Measurements from ENCODE around the gene QRFP.

The QRFP gene

GRCh38 chr9:130883479-130883878, 13.1 kb downstream of the QRFP start:
- Histone ChIP-seq H3K9me3 (replicated peaks in 1 of 2; ENCODE audit: control insufficient read depth in 2 of 2, insufficient read depth in 1 of 2, low read depth in 1 of 2, low read length in 2 of 2) (no peaks in the 10 kb centered on the region), H3K23ac (ENCODE audit: low read depth, low read length, poor library complexity) (no peak overlapping the region), H3K36me3 (replicated peaks in 1 of 2; ENCODE audit: control insufficient read depth in 2 of 2, insufficient read depth in 2 of 2, low read length in 2 of 2) (peaks cover 71 to 97% of the 10 kb centered on the region in 2 donors), H3K27ac (replicated peaks; ENCODE audit: low read length) (no peak overlapping the region), H2AK5ac (ENCODE audit: low read depth, low read length) (no peak overlapping the region), H3K14ac (ENCODE audit: low read length) (no peak overlapping the region), H3K18ac (ENCODE audit: low read length) (no peak overlapping the region), H3K79me1 (ENCODE audit: low read depth, low read length) (peaks cover 5% of the 10 kb centered on the region), H3K27me3 (ENCODE audit: control insufficient read depth in 3 of 3, insufficient read depth in 3 of 3, low read depth in 1 of 3, low read length in 3 of 3) (no peaks in the 10 kb centered on the region), H3K9ac (ENCODE audit: low read depth, low read length, poor library complexity) (no peak overlapping the region), H3K4me3 (ENCODE audit: low read length in 2 of 2) (no peak overlapping the region), H2AFZ (ENCODE audit: low read length) (no peak overlapping the region), H2BK15ac (ENCODE audit: low read length) (no peak overlapping the region), H3K4me2 (ENCODE audit: insufficient read depth, low read length, poor library complexity, severe bottlenecking) (no peak overlapping the region), H3K4me1 (ENCODE audit: control insufficient read depth in 2 of 2, insufficient read depth in 1 of 2, low read depth in 1 of 2, low read length in 2 of 2) (peaks cover 0 to 8% of the 10 kb centered on the region in 2 donors), H3K4ac (ENCODE audit: low read length) (no peak overlapping the region), H4K8ac (ENCODE audit: low read depth, low read length) (no peak overlapping the region), H2BK5ac (ENCODE audit: low read length) (no peak overlapping the region), H2BK120ac (ENCODE audit: low read depth, low read length) (no peak overlapping the region), H2BK12ac (ENCODE audit: low read length) (no peak overlapping the region), H4K91ac (ENCODE audit: low read depth, low read length, poor library complexity) (no peak overlapping the region)
- WGBS, 2 donors (ENCODE audit: extremely low coverage in 2 of 2, insufficient read length in 2 of 2, insufficient replicate concordance in 1 of 2), result no CpG with 5 or more reads among the region's 5 CpGs
- DNase-seq (ENCODE audit: low spot score), result no peak

GRCh38 chr9:130882696-130883225, 13.9 kb downstream of the QRFP start:
- H2AFZ ChIP-seq (ENCODE audit: low read length), result no peak overlapping the region
- H3K9ac ChIP-seq (ENCODE audit: low read depth, low read length, poor library complexity), result no peak overlapping the region
- peaks cover 71 to 95% of the 10 kb centered on the region in 2 donors for H3K36me3 ChIP-seq (replicated peaks in 1 of 2; ENCODE audit: control insufficient read depth in 2 of 2, insufficient read depth in 2 of 2, low read length in 2 of 2)
- no peak overlapping the region for H2BK5ac ChIP-seq (ENCODE audit: low read length)
- no peaks in the 10 kb centered on the region for H3K9me3 ChIP-seq (replicated peaks in 1 of 2; ENCODE audit: control insufficient read depth in 2 of 2, insufficient read depth in 1 of 2, low read depth in 1 of 2, low read length in 2 of 2)
- no peak overlapping the region for H2BK15ac ChIP-seq (ENCODE audit: low read length)
- no peak overlapping the region for H2BK120ac ChIP-seq (ENCODE audit: low read depth, low read length)
- no peak overlapping the region for H4K8ac ChIP-seq (ENCODE audit: low read depth, low read length)
- H3K14ac ChIP-seq (ENCODE audit: low read length), result no peak overlapping the region
- no peak overlapping the region for H3K23ac ChIP-seq (ENCODE audit: low read depth, low read length, poor library complexity)
- no CpG with 5 or more reads among the region's 15 CpGs for WGBS, 2 donors (ENCODE audit: extremely low coverage in 2 of 2, insufficient read length in 2 of 2, insufficient replicate concordance in 1 of 2)
- H3K27me3 ChIP-seq (ENCODE audit: control insufficient read depth in 3 of 3, insufficient read depth in 3 of 3, low read depth in 1 of 3, low read length in 3 of 3), result no peaks in the 10 kb centered on the region
- H3K27ac ChIP-seq (replicated peaks; ENCODE audit: low read length), result no peak overlapping the region
- no peak overlapping the region for H4K91ac ChIP-seq (ENCODE audit: low read depth, low read length, poor library complexity)
- H3K4me2 ChIP-seq (ENCODE audit: insufficient read depth, low read length, poor library complexity, severe bottlenecking), result no peak overlapping the region
- no peak overlapping the region for H2AK5ac ChIP-seq (ENCODE audit: low read depth, low read length)
- peaks cover 5% of the 10 kb centered on the region for H3K79me1 ChIP-seq (ENCODE audit: low read depth, low read length)
- H2BK12ac ChIP-seq (ENCODE audit: low read length), result no peak overlapping the region
- H3K18ac ChIP-seq (ENCODE audit: low read length), result no peak overlapping the region
- H3K4me3 ChIP-seq (ENCODE audit: low read length in 2 of 2), result no peak overlapping the region
- DNase-seq (ENCODE audit: low spot score), result no peak
- peaks cover 0 to 8% of the 10 kb centered on the region in 2 donors for H3K4me1 ChIP-seq (ENCODE audit: control insufficient read depth in 2 of 2, insufficient read depth in 1 of 2, low read depth in 1 of 2, low read length in 2 of 2)
- H3K4ac ChIP-seq (ENCODE audit: low read length), result no peak overlapping the region

- Histone ChIP-seq H3K27ac (replicated peaks; ENCODE audit: low read length) (no peak overlapping the region), H4K8ac (ENCODE audit: low read depth, low read length) (no peak overlapping the region), H2AK5ac (ENCODE audit: low read depth, low read length) (no peak overlapping the region), H3K9ac (ENCODE audit: low read depth, low read length, poor library complexity) (no peak overlapping the region), H2BK15ac (ENCODE audit: low read length) (no peak overlapping the region), H3K14ac (ENCODE audit: low read length) (no peak overlapping the region), H3K4ac (ENCODE audit: low read length) (no peak overlapping the region), H2AFZ (ENCODE audit: low read length) (no peak overlapping the region), H4K91ac (ENCODE audit: low read depth, low read length, poor library complexity) (no peak overlapping the region), H3K27me3 (ENCODE audit: control insufficient read depth in 3 of 3, insufficient read depth in 3 of 3, low read depth in 1 of 3, low read length in 3 of 3) (no peaks in the 10 kb centered on the region), H3K9me3 (replicated peaks in 1 of 2; ENCODE audit: control insufficient read depth in 2 of 2, insufficient read depth in 1 of 2, low read depth in 1 of 2, low read length in 2 of 2) (no peaks in the 10 kb centered on the region), H3K79me1 (ENCODE audit: low read depth, low read length) (peaks cover 5% of the 10 kb centered on the region), H3K4me3 (ENCODE audit: low read length in 2 of 2) (no peak overlapping the region), H3K36me3 (replicated peaks in 1 of 2; ENCODE audit: control insufficient read depth in 2 of 2, insufficient read depth in 2 of 2, low read length in 2 of 2) (peaks cover 66 to 93% of the 10 kb centered on the region in 2 donors), H2BK120ac (ENCODE audit: low read depth, low read length) (no peak overlapping the region), H3K4me1 (ENCODE audit: control insufficient read depth in 2 of 2, insufficient read depth in 1 of 2, low read depth in 1 of 2, low read length in 2 of 2) (peaks cover 0 to 8% of the 10 kb centered on the region in 2 donors), H3K18ac (ENCODE audit: low read length) (no peak overlapping the region), H3K4me2 (ENCODE audit: insufficient read depth, low read length, poor library complexity, severe bottlenecking) (no peak overlapping the region), H2BK5ac (ENCODE audit: low read length) (no peak overlapping the region), H2BK12ac (ENCODE audit: low read length) (no peak overlapping the region), H3K23ac (ENCODE audit: low read depth, low read length, poor library complexity) (no peak overlapping the region)
- DNase-seq (ENCODE audit: low spot score), result no peak
- no CpG with 5 or more reads among the region's 6 CpGs for WGBS, 2 donors (ENCODE audit: extremely low coverage in 2 of 2, insufficient read length in 2 of 2, insufficient replicate concordance in 1 of 2)
These were observed 15.1 kb downstream of the QRFP start for GRCh38 chr9:130881516-130881915.

GRCh38 chr9:130880599-130881220, 15.9 kb downstream of the QRFP start:
- H3K36me3 ChIP-seq (replicated peaks in 1 of 2; ENCODE audit: control insufficient read depth in 2 of 2, insufficient read depth in 2 of 2, low read length in 2 of 2), result peaks cover 59 to 92% of the 10 kb centered on the region in 2 donors
- no CpG with 5 or more reads among the region's 16 CpGs for WGBS, 2 donors (ENCODE audit: extremely low coverage in 2 of 2, insufficient read length in 2 of 2, insufficient replicate concordance in 1 of 2)

More at GRCh38 chr9:130880599-130881220, 15.9 kb downstream of the QRFP start:
- Histone ChIP-seq H3K79me1 (ENCODE audit: low read depth, low read length) (peaks cover 5% of the 10 kb centered on the region), H2BK120ac (ENCODE audit: low read depth, low read length) (no peak overlapping the region), H3K23ac (ENCODE audit: low read depth, low read length, poor library complexity) (peak overlapping the region; percentile 86), H2AK5ac (ENCODE audit: low read depth, low read length) (no peak overlapping the region), H2BK5ac (ENCODE audit: low read length) (no peak overlapping the region), H2BK12ac (ENCODE audit: low read length) (no peak overlapping the region), H3K4ac (ENCODE audit: low read length) (no peak overlapping the region), H2BK15ac (ENCODE audit: low read length) (no peak overlapping the region), H3K27me3 (ENCODE audit: control insufficient read depth in 3 of 3, insufficient read depth in 3 of 3, low read depth in 1 of 3, low read length in 3 of 3) (no peaks in the 10 kb centered on the region), H2AFZ (ENCODE audit: low read length) (no peak overlapping the region), H3K18ac (ENCODE audit: low read length) (peak overlapping the region; percentile 76), H4K8ac (ENCODE audit: low read depth, low read length) (no peak overlapping the region), H3K14ac (ENCODE audit: low read length) (peak overlapping the region; percentile 47), H3K27ac (replicated peaks; ENCODE audit: low read length) (no peak overlapping the region), H4K91ac (ENCODE audit: low read depth, low read length, poor library complexity) (no peak overlapping the region), H3K9ac (ENCODE audit: low read depth, low read length, poor library complexity) (peak overlapping the region; percentile 44), H3K4me3 (ENCODE audit: low read length in 2 of 2) (no peak overlapping the region), H3K9me3 (replicated peaks in 1 of 2; ENCODE audit: control insufficient read depth in 2 of 2, insufficient read depth in 1 of 2, low read depth in 1 of 2, low read length in 2 of 2) (no peaks in the 10 kb centered on the region), H3K4me2 (ENCODE audit: insufficient read depth, low read length, poor library complexity, severe bottlenecking) (no peak overlapping the region), H3K4me1 (ENCODE audit: control insufficient read depth in 2 of 2, insufficient read depth in 1 of 2, low read depth in 1 of 2, low read length in 2 of 2) (peaks cover 0 to 4% of the 10 kb centered on the region in 2 donors)
- no peak for DNase-seq (ENCODE audit: low spot score)
